ENCODE data around the gene TRPM8. TPM values are rescaled to one million over a fixed set of nuclear protein-coding genes. Genes with fewer than 3 reads are reported as not detected.

TRPM8 gene
- 0.34 TPM for polyA plus RNA-seq (2012; ENCODE audit: insufficient read length, low read depth)

- TF ChIP-seq REST (IDR thresholded peaks at IDR 0.05; ENCODE audit: insufficient read depth in 1 of 2, low read depth in 2 of 2, low read length in 2 of 2): no peak
- no peak for TF ChIP-seq SIN3A (IDR thresholded peaks at IDR 0.05; ENCODE audit: borderline replicate concordance, insufficient read depth, low read length)
- no peak for TF ChIP-seq TAF1 (IDR thresholded peaks at IDR 0.05; ENCODE audit: borderline replicate concordance, insufficient read depth, low read length)
- TF ChIP-seq FOXP2 (optimal IDR thresholded peaks at IDR 0.05; ENCODE audit: borderline replicate concordance, extremely low read depth, extremely low read length, insufficient read depth): no peak
- TF ChIP-seq POLR2AphosphoS5 (IDR thresholded peaks at IDR 0.05; ENCODE audit: low read depth, low read length): no peak
These were observed at the start of gene TRPM8 for GRCh38 chr2:233917116-233917515. Gene TRPM8 (plus strand): TSS chr2:233917373. CDS start chr2:233926538, 9,165 bp downstream.

GRCh38 chr2:233867993-233868532 is 49.1 kb upstream of the TRPM8 start, which contains the start of gene MSL3B:
Gene MSL3B (minus strand): TSS chr2:233868386.
- TF ChIP-seq FOXP2 (optimal IDR thresholded peaks at IDR 0.05; ENCODE audit: borderline replicate concordance, extremely low read depth, extremely low read length, insufficient read depth): no peak
- TF ChIP-seq POLR2AphosphoS5 (IDR thresholded peaks at IDR 0.05; ENCODE audit: low read depth, low read length): peak; percentile 63

GRCh38 chr2:233871432-233871831 is 45.7 kb upstream of the TRPM8 start:
- TF ChIP-seq POLR2AphosphoS5 (IDR thresholded peaks at IDR 0.05; ENCODE audit: low read depth, low read length): no peak
- no peak for TF ChIP-seq FOXP2 (optimal IDR thresholded peaks at IDR 0.05; ENCODE audit: borderline replicate concordance, extremely low read depth, extremely low read length, insufficient read depth)
- no peak for TF ChIP-seq REST (IDR thresholded peaks at IDR 0.05; ENCODE audit: insufficient read depth in 1 of 2, low read depth in 2 of 2, low read length in 2 of 2)
- TF ChIP-seq TAF1 (IDR thresholded peaks at IDR 0.05; ENCODE audit: borderline replicate concordance, insufficient read depth, low read length): no peak
- no peak for TF ChIP-seq SIN3A (IDR thresholded peaks at IDR 0.05; ENCODE audit: borderline replicate concordance, insufficient read depth, low read length)

GRCh38 chr2:233882353-233882752 is 34.8 kb upstream of the TRPM8 start:
- TF ChIP-seq REST (IDR thresholded peaks at IDR 0.05; ENCODE audit: insufficient read depth in 1 of 2, low read depth in 2 of 2, low read length in 2 of 2): no peak
- no peak for TF ChIP-seq TAF1 (IDR thresholded peaks at IDR 0.05; ENCODE audit: borderline replicate concordance, insufficient read depth, low read length)
- TF ChIP-seq FOXP2 (optimal IDR thresholded peaks at IDR 0.05; ENCODE audit: borderline replicate concordance, extremely low read depth, extremely low read length, insufficient read depth): no peak
- no peak for TF ChIP-seq POLR2AphosphoS5 (IDR thresholded peaks at IDR 0.05; ENCODE audit: low read depth, low read length)
- no peak for TF ChIP-seq SIN3A (IDR thresholded peaks at IDR 0.05; ENCODE audit: borderline replicate concordance, insufficient read depth, low read length)

GRCh38 chr2:233892793-233893192 is 24.4 kb upstream of the TRPM8 start:
- TF ChIP-seq POLR2AphosphoS5 (IDR thresholded peaks at IDR 0.05; ENCODE audit: low read depth, low read length) (no peak), TAF1 (IDR thresholded peaks at IDR 0.05; ENCODE audit: borderline replicate concordance, insufficient read depth, low read length) (no peak), FOXP2 (optimal IDR thresholded peaks at IDR 0.05; ENCODE audit: borderline replicate concordance, extremely low read depth, extremely low read length, insufficient read depth) (no peak), SIN3A (IDR thresholded peaks at IDR 0.05; ENCODE audit: borderline replicate concordance, insufficient read depth, low read length) (no peak), REST (IDR thresholded peaks at IDR 0.05; ENCODE audit: insufficient read depth in 1 of 2, low read depth in 2 of 2, low read length in 2 of 2) (no peak)

All from PFSK-1 (cell line).